Panc1 (cell line): Measurements from ENCODE around the gene SLC6A17.

Source experiments
- POLR2AphosphoS5 ChIP-seq: IDR thresholded peaks from 2 replicates; pipeline ENCODE4 v1.6.1; 2012; ENCODE audit warnings: mild to moderate bottlenecking, low read depth, low read length, moderate library complexity
- TF ChIP-seq, protein P1 (sequence below): fragments of 450-650 bp; IDR thresholded peaks from 2 replicates; pipeline ENCODE4 v1.5.1; 2017; ENCODE audit warnings: mild to moderate bottlenecking
- TF ChIP-seq, protein P2 (sequence below), 2 experiments: IDR thresholded peaks; 2 replicates each; pipeline ENCODE4 v1.6.1; 2011 to 2012; ENCODE audit warnings: low read depth in 2 of 2, control low read depth in 1 of 2, low read length in 1 of 2, mild to moderate bottlenecking in 1 of 2, moderate library complexity in 1 of 2; ENCODE audit not compliant: insufficient read depth in 1 of 2

DNA sequence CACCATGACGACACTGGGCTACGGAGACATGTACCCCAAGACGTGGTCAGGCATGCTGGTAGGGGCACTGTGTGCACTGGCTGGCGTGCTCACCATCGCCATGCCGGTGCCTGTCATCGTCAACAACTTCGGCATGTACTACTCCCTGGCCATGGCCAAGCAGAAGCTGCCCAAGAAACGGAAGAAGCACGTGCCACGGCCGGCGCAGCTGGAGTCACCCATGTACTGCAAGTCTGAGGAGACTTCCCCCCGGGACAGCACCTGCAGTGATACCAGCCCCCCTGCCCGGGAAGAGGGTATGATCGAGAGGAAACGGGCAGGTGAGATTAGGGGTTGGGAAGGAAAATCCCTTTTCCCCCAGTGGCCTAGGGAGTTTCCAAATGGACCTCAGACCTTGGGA is 73.3 kb downstream of the SLC6A17 start:
- TF ChIP-seq POLR2AphosphoS5 = no peak
- TF ChIP-seq, protein P1, sequence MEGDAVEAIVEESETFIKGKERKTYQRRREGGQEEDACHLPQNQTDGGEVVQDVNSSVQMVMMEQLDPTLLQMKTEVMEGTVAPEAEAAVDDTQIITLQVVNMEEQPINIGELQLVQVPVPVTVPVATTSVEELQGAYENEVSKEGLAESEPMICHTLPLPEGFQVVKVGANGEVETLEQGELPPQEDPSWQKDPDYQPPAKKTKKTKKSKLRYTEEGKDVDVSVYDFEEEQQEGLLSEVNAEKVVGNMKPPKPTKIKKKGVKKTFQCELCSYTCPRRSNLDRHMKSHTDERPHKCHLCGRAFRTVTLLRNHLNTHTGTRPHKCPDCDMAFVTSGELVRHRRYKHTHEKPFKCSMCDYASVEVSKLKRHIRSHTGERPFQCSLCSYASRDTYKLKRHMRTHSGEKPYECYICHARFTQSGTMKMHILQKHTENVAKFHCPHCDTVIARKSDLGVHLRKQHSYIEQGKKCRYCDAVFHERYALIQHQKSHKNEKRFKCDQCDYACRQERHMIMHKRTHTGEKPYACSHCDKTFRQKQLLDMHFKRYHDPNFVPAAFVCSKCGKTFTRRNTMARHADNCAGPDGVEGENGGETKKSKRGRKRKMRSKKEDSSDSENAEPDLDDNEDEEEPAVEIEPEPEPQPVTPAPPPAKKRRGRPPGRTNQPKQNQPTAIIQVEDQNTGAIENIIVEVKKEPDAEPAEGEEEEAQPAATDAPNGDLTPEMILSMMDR = no peak
- TF ChIP-seq, protein P2, sequence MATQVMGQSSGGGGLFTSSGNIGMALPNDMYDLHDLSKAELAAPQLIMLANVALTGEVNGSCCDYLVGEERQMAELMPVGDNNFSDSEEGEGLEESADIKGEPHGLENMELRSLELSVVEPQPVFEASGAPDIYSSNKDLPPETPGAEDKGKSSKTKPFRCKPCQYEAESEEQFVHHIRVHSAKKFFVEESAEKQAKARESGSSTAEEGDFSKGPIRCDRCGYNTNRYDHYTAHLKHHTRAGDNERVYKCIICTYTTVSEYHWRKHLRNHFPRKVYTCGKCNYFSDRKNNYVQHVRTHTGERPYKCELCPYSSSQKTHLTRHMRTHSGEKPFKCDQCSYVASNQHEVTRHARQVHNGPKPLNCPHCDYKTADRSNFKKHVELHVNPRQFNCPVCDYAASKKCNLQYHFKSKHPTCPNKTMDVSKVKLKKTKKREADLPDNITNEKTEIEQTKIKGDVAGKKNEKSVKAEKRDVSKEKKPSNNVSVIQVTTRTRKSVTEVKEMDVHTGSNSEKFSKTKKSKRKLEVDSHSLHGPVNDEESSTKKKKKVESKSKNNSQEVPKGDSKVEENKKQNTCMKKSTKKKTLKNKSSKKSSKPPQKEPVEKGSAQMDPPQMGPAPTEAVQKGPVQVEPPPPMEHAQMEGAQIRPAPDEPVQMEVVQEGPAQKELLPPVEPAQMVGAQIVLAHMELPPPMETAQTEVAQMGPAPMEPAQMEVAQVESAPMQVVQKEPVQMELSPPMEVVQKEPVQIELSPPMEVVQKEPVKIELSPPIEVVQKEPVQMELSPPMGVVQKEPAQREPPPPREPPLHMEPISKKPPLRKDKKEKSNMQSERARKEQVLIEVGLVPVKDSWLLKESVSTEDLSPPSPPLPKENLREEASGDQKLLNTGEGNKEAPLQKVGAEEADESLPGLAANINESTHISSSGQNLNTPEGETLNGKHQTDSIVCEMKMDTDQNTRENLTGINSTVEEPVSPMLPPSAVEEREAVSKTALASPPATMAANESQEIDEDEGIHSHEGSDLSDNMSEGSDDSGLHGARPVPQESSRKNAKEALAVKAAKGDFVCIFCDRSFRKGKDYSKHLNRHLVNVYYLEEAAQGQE (IDR thresholded peaks at IDR 0.05; ENCODE audit: insufficient read depth in 1 of 2, low read depth in 2 of 2, low read length in 1 of 2) = no peak
